SKM-1 (cell line): ENCODE measurements around the gene DDX23.

ENCODE experiments used
- DNase-seq: peaks from one replicate; lab custom pipeline; 2025; ENCODE audit not compliant: unreplicated experiment; lab: John Stamatoyannopoulos, UW

Gene DDX23

DNA sequence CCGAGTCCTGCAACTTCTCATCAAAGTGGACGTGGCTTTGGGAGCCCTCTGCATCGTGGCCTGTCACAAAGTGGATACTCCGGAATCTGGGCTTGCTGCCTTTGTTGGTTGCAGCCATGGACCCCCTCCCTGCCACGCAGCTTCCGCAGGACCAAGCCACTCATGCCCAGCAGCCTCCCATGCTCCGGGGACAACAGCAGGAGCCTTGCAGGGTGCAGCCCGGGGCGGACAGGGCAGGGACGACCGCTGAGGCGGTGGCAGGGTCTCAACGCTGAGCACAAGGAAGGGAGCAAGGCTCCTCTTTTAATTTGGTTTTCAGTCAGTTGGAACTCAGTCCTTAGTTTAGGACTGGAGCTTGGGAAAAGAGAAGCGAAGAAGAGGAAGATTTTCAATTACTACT is 51.0 kb downstream of the DDX23 start:
- no peak for DNase-seq

DNA sequence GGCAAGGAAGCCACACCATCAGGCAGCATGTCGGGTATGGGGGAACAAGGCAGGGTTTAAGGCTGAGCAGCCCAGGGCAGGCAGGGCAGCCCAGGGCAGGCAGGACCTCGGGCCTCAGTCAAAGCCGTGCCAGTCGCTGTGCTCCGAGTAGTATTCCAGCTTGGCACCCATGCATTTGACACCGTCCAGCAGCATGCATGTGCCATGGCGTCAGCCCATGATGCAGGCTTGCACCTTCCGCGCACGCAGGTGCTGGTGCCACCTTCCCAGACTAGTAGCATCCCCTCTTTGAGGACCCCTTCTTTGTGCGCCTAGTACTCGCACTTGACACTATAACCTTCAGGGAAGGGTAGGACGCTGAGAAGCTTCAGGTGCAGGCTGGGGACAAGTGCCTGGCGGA is 51.5 kb downstream of the DDX23 start:
- no peak for DNase-seq

DNA sequence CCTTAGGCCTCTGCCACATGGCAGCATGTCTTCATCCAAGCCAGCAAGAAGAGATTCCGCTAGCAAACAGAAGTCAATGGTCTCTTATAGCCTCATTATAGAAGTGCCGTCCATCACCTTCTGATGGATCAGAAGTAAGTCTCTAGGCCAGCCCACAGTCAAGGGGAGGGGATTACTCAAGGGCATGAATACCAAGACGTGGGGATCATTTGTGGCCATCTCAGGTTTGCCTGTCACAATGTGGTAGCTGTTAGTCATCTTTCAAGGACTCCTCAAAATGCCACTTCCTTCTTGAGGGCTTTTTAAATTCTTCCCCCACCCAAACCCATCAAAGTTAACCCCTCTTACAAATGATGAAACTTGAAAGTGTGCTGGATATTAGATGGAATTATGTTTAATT is 55.0 kb downstream of the DDX23 start:
- DNase-seq: no peak

DNA sequence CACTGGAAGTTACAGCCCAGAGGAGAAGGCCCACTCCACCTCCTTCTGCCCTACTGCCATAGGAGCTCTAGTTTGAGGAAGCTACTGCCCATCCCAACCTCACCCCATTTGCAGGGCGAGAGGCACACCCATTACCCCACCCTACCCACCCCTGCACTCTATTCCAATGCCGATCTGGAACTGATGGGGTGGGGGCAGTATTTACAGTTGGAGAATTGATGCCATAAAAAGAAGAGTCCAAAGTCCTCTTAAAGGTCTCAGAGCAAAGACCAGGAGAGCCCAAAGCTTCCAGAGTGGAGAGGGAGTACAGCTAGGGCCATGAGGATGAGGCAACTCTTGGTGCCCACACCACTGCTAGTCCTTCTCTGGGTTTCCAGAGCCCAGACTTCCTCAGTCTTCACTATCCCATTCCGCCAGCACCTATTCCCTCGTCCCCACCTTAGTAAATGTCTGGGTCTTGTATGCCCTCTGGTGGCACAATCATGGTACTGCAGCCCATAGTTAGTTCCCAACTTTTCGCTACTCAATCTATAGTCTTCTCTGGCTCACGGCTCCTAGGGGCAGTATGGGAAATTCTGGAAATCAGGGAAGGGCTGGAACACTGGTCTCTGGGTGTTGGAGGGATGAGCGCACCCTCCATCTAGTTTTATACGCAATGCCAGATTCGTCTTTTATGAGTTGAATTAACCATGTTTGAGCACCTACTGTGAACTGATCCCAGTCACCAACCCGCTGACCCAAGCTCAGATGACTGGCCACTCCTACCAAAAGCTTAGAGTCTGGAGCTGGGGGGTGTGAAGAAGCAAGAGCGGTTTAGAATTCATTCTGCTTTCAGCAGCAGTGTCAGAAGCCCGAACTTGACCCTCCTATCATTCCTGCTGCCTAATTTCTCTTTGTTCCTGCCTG is 56.2 kb downstream of the DDX23 start:
- DNase-seq: no peak

DNA sequence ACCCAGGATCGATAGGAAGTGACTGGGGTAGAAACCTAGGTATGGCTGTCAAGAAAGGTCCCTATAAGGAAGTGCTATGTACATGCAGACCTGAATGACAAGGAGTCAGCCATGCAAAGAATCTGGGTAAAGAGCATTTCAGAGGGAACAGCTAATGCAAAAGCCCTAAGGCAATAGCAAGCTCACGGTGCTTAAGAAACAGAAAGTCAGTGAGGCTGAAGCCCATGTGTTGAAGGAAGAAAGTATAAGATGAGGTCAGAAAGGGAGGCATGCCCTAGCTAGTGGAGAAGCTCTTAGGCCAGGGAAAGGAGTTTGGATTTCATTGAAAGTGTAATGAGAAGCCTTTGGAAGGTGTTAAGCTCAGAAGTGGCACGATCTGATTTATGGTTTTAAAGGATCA is 57.1 kb downstream of the DDX23 start:
- DNase-seq: no peak

DNA sequence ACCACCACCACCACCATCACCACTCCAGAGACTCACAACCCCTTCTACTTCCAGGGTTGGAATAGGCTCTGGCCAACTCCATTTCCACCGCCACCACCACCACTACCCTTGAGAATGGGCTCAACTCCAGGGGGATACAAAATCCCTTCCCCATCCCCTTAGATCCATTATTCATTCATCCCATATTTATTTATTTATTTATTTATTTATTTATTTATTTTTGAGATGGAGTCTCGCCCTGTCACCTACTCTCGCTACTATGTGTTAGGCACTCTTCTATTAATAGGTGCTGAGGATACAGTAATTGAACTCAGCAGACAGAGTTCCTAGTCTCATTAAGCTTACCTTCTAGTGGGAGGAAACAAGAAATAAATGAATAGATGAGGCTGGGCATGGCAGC is 58.3 kb downstream of the DDX23 start:
- no peak for DNase-seq

DNA sequence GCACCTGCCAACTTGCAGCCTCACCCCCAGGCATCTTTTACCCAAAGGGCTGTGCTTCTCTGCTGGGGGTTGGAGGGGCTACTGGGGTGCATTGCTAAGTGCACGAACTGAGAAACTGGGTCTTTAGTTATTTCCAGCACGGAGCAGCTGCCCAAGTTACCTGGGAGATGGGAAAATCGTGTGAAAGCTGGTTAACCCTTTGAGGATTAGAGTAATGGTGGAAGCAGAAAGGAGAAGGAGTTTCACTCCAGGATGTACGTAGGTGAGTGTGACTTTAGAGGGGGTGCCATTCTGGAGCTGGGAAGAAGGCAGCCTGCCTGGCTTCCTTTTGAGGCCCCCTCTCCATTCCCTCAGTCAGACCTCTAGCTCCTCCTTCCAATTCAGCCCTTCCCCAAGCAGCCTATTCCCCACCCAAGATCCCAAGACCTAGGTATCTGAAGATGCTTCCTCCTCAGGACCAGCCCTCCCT is 62.1 kb downstream of the DDX23 start:
- DNase-seq: no peak

DNA sequence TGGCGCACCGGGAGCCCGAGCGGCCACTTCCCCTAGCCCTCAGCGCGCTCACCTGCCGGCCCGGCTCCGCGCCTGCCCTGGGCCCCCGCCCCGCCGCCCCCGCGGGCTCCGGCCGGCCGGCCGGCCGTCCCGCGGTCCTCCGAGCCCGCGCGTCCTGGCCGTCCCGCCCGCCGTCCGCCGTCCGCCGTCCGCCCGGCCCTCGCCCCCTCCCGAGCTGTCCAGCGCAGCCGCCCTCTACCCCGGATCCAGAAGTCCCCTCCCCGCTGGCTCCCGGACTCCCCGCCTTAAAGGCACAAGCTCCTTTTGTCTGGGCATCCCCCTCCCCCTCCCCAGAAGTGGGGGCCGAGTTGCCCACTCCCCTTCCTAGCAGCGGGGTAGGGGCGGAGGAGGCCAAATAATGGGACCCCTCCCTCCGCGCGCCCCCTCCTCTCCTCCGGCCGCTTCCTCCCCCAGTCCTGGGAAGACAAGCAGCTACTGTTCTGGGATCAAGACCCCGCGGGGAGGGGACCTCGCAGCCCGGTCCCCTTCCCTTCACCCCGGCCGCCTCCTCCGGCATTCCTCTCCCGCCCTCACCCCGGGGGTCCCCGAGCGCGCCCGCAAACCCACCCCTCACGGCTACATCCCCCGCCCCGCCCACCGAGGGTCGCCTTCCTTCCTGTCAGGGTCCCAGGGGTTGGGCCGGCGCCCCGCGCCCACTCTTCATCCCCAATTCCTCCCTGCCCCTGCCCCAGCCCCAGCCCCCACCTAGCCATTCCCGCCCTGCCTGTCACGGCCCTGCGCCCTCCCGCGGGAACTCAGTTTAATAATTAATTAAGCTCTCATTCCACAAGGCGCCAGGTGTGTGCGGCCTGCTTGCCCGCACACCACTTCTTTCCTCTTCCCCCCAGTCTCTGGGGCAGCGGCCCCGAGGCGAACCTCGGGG is 62.8 kb downstream of the DDX23 start, which contains the start of gene ADCY6:
TSS of gene ADCY6 (minus strand) at position 236 of the 922 bp plus-strand sequence. CDS start 5,655 bp downstream, outside the sequence.
- no peak for DNase-seq

DNA sequence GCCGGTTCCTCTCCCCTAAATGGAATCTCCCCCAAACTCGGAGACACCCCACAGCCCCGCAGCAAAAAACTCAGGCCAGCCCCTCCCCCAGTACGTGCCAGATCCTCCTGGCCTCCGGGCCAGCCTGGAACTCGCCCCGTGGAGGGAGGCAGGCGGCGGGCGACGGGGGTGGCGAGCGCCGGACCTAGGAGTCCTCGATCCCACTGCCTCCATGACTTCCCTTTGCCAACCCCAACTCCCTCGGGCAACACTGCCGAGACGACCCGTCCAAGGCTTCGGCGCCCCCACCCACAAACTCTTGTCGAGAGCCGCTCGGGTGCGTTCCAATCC is 63.5 kb downstream of the DDX23 start:
- no peak for DNase-seq

DNA sequence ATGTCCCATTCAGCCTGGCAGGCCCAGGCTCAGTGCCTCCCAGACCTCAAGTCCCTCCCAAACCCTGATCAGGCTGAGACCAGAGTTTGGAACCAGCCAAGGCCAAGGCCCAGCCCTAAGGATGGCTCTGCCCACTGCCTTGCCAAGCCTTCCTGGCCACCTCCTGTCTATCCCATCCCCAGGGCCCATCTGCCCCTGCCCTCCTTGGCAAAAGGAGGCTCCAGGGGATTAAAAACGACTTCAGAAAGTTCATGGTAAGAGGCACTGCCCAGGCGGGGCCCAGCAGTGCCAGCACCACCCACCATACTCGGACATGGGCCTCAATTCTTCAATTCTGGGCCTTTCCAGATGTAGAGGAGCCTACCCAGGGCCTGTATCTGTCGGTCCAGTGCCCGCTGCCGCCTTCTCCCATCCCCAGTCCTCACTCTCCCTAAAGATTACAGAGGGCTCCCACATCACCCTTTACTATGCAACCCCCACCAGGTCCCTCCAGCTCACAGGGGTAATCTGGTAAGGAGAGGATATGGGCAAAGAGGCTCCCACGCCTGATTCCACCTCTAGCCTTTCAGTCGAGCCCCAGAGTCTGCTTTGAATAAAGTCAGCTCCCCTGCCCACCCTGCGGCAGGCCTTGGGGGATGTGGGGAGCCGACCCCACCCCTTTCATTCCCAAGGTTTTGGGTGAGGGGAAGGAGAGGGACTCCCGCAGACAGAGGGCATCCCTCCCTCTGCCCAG is 64.0 kb downstream of the DDX23 start:
- DNase-seq: no peak

DNA sequence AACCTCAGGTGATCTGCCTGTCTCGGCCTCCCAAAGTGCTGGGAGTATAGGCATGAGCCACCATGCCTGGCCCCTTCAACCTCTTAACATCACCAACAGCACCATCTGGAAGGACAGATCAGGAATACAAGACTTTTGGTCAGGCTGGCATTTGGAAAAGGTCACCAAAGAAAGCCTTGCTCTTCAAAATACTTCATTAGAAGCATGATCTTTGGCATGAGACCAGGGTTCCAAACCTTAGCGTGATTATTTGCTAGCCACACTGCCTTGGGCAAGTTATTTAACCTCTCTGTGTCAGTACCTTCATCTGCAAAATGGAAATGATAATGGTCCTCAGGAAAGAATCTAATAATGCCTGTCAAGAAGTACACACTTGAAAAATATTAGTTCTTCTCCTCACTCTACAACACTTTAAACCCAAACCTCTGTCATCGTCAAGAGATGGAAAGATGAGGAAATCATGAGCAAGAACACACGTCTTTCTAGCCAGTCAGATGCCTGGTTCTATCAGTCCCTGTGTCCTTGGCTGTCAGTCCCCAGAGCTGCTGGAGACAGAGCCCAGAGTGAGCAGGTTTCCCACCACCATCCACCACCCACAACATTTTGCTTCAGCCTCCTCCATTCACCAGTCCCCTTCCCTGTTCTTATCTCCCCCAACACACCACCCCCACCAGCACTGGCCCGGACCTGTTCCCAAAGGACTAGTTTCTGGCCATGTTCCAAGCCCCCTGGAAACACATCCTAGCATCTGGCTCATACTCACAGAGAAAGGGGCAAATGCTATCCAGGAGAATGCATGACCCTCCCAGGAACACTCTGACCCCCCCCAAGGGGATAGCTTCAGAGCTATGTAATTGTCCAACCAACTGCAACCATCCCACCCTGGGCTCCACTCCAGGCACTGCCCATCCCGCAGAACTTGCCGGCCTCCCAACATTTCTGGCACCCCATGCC is 65.1 kb downstream of the DDX23 start:
- no peak for DNase-seq

DNA sequence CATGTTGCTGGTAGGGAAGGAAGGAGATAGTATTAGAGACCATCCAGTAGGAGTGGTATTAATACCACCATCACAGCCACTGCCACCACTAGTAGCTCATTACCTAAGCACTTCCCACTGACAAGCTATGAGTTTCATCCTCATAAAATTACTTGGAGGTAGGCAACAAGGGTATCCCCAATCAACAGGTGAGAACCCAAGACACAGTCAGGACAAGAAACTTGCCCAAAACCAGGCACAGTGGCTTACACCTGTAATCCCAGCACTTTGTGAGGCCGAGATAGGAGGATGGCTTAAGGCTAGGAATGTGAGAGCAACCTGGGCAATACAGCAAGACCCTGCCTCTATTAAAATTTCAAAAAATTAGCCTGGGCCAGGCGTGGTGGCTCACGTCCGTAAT is 68.5 kb downstream of the DDX23 start:
- no peak for DNase-seq

DNA sequence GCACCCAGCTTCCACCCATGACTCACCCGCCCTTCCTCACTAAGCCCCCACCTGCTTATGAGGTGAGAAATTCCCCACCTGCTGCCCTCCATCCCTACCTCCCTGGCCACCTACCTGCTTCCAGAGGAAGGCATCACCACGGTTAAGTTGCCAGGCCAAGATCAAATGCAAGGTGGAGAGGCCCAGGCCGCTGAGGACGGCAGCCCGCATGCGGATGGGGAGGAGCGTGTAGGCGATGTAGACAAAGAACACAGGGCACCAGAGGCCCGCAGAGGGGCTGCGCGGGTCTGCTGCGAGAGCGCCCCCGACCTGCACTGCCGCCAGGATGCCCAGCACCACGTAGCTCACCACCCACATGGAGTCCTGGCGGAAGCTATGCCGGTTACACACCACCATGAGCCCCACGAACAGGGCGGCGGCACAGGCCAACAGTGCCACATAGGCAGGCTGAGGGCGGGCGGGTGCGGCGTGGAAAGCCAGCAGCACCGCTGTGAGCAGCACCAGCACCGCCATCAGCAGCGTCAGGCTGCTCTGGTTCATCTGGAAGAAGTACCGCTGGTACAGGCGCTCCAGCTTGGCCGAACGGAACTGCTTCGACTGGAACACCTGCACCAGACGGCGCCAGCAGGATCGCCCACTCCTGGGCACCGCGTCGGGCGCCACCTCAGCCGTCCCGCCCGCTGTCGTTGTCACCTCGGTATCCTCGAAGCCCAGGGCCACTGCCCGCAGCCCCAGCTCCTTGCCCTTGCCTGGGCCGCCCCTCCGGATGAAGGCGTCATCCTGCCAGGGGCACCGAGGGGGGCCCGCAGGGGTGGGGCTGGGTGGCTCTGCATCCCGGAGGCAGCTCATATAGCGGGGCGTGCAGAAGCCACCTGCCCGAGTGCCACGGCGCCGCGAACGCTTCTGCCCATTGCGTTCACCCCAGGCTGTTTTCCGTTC is 69.2 kb downstream of the DDX23 start:
- DNase-seq: no peak

DNA sequence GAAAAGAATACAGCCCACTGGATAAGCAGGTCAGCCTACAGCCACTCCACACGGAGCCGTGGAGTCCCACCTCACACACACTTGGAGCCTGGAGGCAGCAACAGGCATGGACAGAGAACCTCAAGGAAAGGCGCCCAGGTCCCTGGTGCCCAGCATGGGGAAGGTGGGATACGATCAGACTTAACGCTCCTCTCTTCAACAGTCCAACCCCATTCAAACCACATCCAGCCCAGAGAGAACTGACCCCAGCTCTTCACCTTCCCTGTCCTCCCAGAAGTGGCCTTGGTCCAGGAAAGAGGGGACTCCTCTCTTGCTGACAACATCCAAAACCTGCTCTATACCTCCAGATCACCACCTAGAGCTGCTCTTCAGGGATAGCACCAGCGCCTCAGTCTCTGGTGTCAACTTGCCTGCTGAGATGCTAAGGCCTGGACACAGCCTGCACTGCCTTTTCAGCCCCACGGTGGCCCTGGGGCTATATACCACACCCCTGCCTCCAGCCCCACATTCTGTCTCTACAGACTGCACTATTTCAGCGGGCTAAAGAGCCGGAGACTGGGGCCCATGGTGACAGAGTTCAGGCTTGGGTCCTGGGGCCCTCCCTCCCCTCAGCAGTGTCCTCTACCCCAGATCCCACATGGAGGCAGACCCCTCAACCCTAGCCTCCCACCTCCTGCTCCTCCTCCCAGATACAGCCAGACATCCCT is 70.1 kb downstream of the DDX23 start:
- no peak for DNase-seq

DNA sequence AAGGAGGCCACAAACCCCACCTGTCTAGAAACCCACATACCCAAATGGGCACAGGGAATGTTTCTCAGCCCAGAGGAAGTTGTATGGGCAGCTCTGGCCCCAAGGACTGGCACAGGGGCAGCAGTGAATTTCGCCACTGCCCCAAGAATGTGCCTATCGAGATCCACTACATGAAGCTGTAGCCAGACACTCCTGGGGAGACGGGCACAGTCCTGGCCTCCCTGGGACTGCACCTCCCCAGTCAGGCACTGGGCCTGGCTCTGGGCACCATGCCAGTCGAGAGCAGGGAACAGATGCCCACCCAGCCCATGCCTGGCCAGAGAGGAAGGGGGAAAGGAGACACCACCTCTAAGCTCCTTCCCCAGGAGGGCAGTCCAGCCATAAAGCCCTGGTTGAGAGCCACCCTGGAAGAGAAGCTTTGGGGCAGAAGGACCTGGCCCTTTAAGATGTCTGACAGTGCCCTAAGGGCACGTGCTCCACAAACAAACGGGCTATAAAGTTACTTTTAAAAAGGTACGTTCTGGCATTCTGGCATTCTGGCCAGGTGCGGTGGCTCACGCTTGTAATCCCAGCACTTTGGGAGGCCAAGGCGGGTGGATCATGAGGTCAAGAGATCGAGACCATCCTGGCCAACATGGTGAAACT is 71.5 kb downstream of the DDX23 start:
- DNase-seq: no peak

DNA sequence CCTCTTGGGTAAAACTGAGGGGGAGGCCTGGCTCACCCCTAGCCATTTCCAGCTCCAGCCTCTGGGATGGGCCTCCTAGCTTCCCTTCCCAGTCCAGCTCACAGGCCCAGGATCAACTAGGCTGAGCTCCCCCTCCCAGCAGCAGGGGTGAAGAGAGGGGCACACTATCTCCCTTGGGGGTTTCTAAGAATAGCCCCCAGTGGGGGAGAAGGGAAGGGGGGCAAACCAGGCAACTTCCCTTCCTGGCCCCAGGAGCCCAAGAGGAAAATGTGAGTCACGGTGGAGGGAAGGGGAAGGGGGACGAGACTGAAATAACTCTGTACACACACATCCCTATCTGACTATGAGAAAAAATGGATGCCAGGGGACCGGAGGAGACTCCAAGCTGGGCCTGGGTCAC is 72.1 kb downstream of the DDX23 start:
- peak; percentile 19 for DNase-seq
